ENCODE data around the gene SCARF1.

The SCARF1 gene

GRCh38 chr17:1651559-1651844 is 6.0 kb upstream of the SCARF1 start:
- Mint-ChIP-seq H3K36me3 (ENCODE audit: low read depth) (peaks cover 51% of the 10 kb centered on the region), H3K27me3 (no peaks in the 10 kb centered on the region), H3K9me3 (no peaks in the 10 kb centered on the region), H3K4me1 (ENCODE audit: low read depth) (peaks cover 24% of the 10 kb centered on the region), H3K27ac (no peak overlapping the region), H3K4me3 (no peak overlapping the region)

GRCh38 chr17:1650731-1651558 is 5.4 kb upstream of the SCARF1 start:
- Mint-ChIP-seq H3K4me1 (ENCODE audit: low read depth) (peaks cover 27% of the 10 kb centered on the region), H3K27ac (no peak overlapping the region), H3K4me3 (no peak overlapping the region), H3K9me3 (no peaks in the 10 kb centered on the region), H3K36me3 (ENCODE audit: low read depth) (peaks cover 46% of the 10 kb centered on the region), H3K27me3 (no peaks in the 10 kb centered on the region)

GRCh38 chr17:1649844-1650501 is 4.4 kb upstream of the SCARF1 start, which contains the start of gene RILP:
Gene RILP, minus strand, starts transcription at chr17:1649866. Its CDS starts 62 bp downstream, at chr17:1649804.
- H3K27me3 Mint-ChIP-seq, result no peaks in the 10 kb centered on the region
- no peaks in the 10 kb centered on the region for H3K9me3 Mint-ChIP-seq
- H3K4me1 Mint-ChIP-seq (ENCODE audit: low read depth), result peaks cover 37% of the 10 kb centered on the region
- H3K27ac Mint-ChIP-seq, result peak within 1 kb of the TSS; percentile 67
- peak within 1 kb of the TSS; percentile 66 for H3K4me3 Mint-ChIP-seq
- peaks cover 41% of the 10 kb centered on the region for H3K36me3 Mint-ChIP-seq (ENCODE audit: low read depth)

GRCh38 chr17:1648963-1649843 is 3.7 kb upstream of the SCARF1 start:
- Mint-ChIP-seq H3K4me3 (peak overlapping the region; percentile 32), H3K27me3 (no peaks in the 10 kb centered on the region), H3K27ac (no peak overlapping the region), H3K4me1 (ENCODE audit: low read depth) (peaks cover 44% of the 10 kb centered on the region), H3K9me3 (no peaks in the 10 kb centered on the region), H3K36me3 (ENCODE audit: low read depth) (peaks cover 36% of the 10 kb centered on the region)

GRCh38 chr17:1648173-1648962 is 2.8 kb upstream of the SCARF1 start:
- H3K4me3 Mint-ChIP-seq, result peak overlapping the region; percentile 47
- no peak overlapping the region for H3K27ac Mint-ChIP-seq
- no peaks in the 10 kb centered on the region for H3K27me3 Mint-ChIP-seq
- H3K4me1 Mint-ChIP-seq (ENCODE audit: low read depth), result peaks cover 49% of the 10 kb centered on the region
- H3K9me3 Mint-ChIP-seq, result no peaks in the 10 kb centered on the region
- H3K36me3 Mint-ChIP-seq (ENCODE audit: low read depth), result peaks cover 28% of the 10 kb centered on the region

- Mint-ChIP-seq H3K36me3 (ENCODE audit: low read depth) (peaks cover 22% of the 10 kb centered on the region), H3K4me1 (ENCODE audit: low read depth) (peaks cover 49% of the 10 kb centered on the region), H3K27ac (no peak overlapping the region), H3K4me3 (peak overlapping the region; percentile 47), H3K9me3 (no peaks in the 10 kb centered on the region), H3K27me3 (no peaks in the 10 kb centered on the region)
These were observed 2.3 kb upstream of the SCARF1 start for GRCh38 chr17:1647802-1648171.

GRCh38 chr17:1646199-1646875 is 805 bp upstream of the SCARF1 start:
- peak overlapping the region; percentile 85 for H3K4me3 Mint-ChIP-seq
- peaks cover 52% of the 10 kb centered on the region for H3K4me1 Mint-ChIP-seq (ENCODE audit: low read depth)
- H3K36me3 Mint-ChIP-seq (ENCODE audit: low read depth), result peaks cover 8% of the 10 kb centered on the region
- H3K27ac Mint-ChIP-seq, result no peak overlapping the region
- no peaks in the 10 kb centered on the region for H3K9me3 Mint-ChIP-seq
- H3K27me3 Mint-ChIP-seq, result no peaks in the 10 kb centered on the region

- Mint-ChIP-seq H3K27ac (peak overlapping the region; percentile 90), H3K4me3 (peak overlapping the region; percentile 85), H3K9me3 (no peaks in the 10 kb centered on the region), H3K27me3 (no peaks in the 10 kb centered on the region), H3K4me1 (ENCODE audit: low read depth) (peaks cover 40% of the 10 kb centered on the region), H3K36me3 (ENCODE audit: low read depth) (no peaks in the 10 kb centered on the region)
These were observed 882 bp downstream of the SCARF1 start for GRCh38 chr17:1644493-1645206.

GRCh38 chr17:1643999-1644492 is 1.5 kb downstream of the SCARF1 start:
- H3K9me3 Mint-ChIP-seq, result no peaks in the 10 kb centered on the region
- no peaks in the 10 kb centered on the region for H3K36me3 Mint-ChIP-seq (ENCODE audit: low read depth)
- H3K27me3 Mint-ChIP-seq, result no peaks in the 10 kb centered on the region
- H3K4me3 Mint-ChIP-seq, result peak overlapping the region; percentile 85
- peaks cover 40% of the 10 kb centered on the region for H3K4me1 Mint-ChIP-seq (ENCODE audit: low read depth)
- H3K27ac Mint-ChIP-seq, result peak overlapping the region; percentile 90

- H3K27ac Mint-ChIP-seq, result no peak overlapping the region
- no peaks in the 10 kb centered on the region for H3K36me3 Mint-ChIP-seq (ENCODE audit: low read depth)
- peak overlapping the region; percentile 85 for H3K4me3 Mint-ChIP-seq
These were observed 2.1 kb downstream of the SCARF1 start for GRCh38 chr17:1643293-1643998.

GRCh38 chr17:1641065-1641403 is 4.5 kb downstream of the SCARF1 start:
- Mint-ChIP-seq H3K4me1 (ENCODE audit: low read depth) (peaks cover 26% of the 10 kb centered on the region), H3K36me3 (ENCODE audit: low read depth) (peaks cover under 1% of the 10 kb centered on the region), H3K27ac (no peak overlapping the region), H3K4me3 (no peak overlapping the region), H3K9me3 (no peaks in the 10 kb centered on the region), H3K27me3 (no peaks in the 10 kb centered on the region)

More at GRCh38 chr17:1643293-1643998, 2.1 kb downstream of the SCARF1 start:
- Mint-ChIP-seq H3K27me3 (no peaks in the 10 kb centered on the region), H3K4me1 (ENCODE audit: low read depth) (peaks cover 40% of the 10 kb centered on the region), H3K9me3 (no peaks in the 10 kb centered on the region)

GRCh38 chr17:1640329-1641064 is 5.0 kb downstream of the SCARF1 start:
- H3K4me1 Mint-ChIP-seq (ENCODE audit: low read depth), result peaks cover 21% of the 10 kb centered on the region
- no peak overlapping the region for H3K4me3 Mint-ChIP-seq
- no peaks in the 10 kb centered on the region for H3K9me3 Mint-ChIP-seq
- H3K27me3 Mint-ChIP-seq, result no peaks in the 10 kb centered on the region
- H3K27ac Mint-ChIP-seq, result no peak overlapping the region
- peaks cover 3% of the 10 kb centered on the region for H3K36me3 Mint-ChIP-seq (ENCODE audit: low read depth)

Data from stimulated activated naive CD8-positive, alpha-beta T cell treated with anti-CD3 and anti-CD28 coated beads, Interleukin-15, Interleukin-2, amounts not matched to agents 100 ng/mL and 50 ng/mL, for 24 hours (primary cell).